ENCODE data around the gene CSNK2A1.
"Not testable (repeated sequence)": the region's sequence is repeated elsewhere in the genome, so short reads cannot be mapped to it uniquely, and the experiment has no call there.

Gene CSNK2A1

GRCh38 chr20:481167-481566 lies 62.4 kb downstream of the CSNK2A1 start:
- DNase-seq = no peak

GRCh38 chr20:480044-480443 lies 63.5 kb downstream of the CSNK2A1 start:
- no peak for DNase-seq

- no peak for DNase-seq
Observed at GRCh38 chr20:479487-479886, 64.1 kb downstream of the CSNK2A1 start.

GRCh38 chr20:478949-479429 lies 64.6 kb downstream of the CSNK2A1 start:
- peak; percentile 45 to 84 (median 81) for DNase-seq

GRCh38 chr20:478010-478948 lies 65.3 kb downstream of the CSNK2A1 start:
- DNase-seq = no peak

- DNase-seq = not testable (repeated sequence)
Observed at GRCh38 chr20:476561-477249, 66.9 kb downstream of the CSNK2A1 start.

GRCh38 chr20:475463-476357 lies 67.9 kb downstream of the CSNK2A1 start:
- no peak for DNase-seq

GRCh38 chr20:474581-474980 lies 69.0 kb downstream of the CSNK2A1 start:
- no peak for DNase-seq

GRCh38 chr20:472889-473292 lies 70.7 kb downstream of the CSNK2A1 start:
- no peak for DNase-seq

- DNase-seq = no peak
Observed at GRCh38 chr20:472137-472846, 71.3 kb downstream of the CSNK2A1 start.

GRCh38 chr20:469746-470490 lies 73.7 kb downstream of the CSNK2A1 start:
- no peak for DNase-seq

- DNase-seq = no peak
Observed at GRCh38 chr20:467755-468154, 75.8 kb downstream of the CSNK2A1 start.

GRCh38 chr20:462199-462991 lies 81.2 kb downstream of the CSNK2A1 start, which contains the start of gene TBC1D20:
Gene TBC1D20 (minus strand): TSS chr20:462533. CDS start chr20:462405, 128 bp downstream.
- DNase-seq = peak; percentile 94 to 97 (median 94)

GRCh38 chr20:461254-462198 lies 82.1 kb downstream of the CSNK2A1 start:
- DNase-seq = peak; percentile 49 to 81 (median 78)

- DNase-seq = peak in 1 of 3 experiments; percentile 14
Observed at GRCh38 chr20:460707-461106, 82.9 kb downstream of the CSNK2A1 start.

- no peak for DNase-seq
Observed at GRCh38 chr20:460180-460579, 83.4 kb downstream of the CSNK2A1 start.

- no peak for DNase-seq
Observed at GRCh38 chr20:458776-459175, 84.8 kb downstream of the CSNK2A1 start.

- DNase-seq = no peak
Observed at GRCh38 chr20:454951-455350, 88.6 kb downstream of the CSNK2A1 start.

- not testable (repeated sequence) for DNase-seq
Observed at GRCh38 chr20:452021-452420, 91.6 kb downstream of the CSNK2A1 start.
